ENCODE data around the gene LENEP. TPM values are rescaled to one million over a fixed set of nuclear protein-coding genes. Genes with fewer than 3 reads are reported as not detected.

The LENEP gene
- total and polyA plus RNA-seq, 7 experiments from 2014 or later, result 1.4 to 3.2 (median 2.6) TPM; not detected in 4

DNA sequence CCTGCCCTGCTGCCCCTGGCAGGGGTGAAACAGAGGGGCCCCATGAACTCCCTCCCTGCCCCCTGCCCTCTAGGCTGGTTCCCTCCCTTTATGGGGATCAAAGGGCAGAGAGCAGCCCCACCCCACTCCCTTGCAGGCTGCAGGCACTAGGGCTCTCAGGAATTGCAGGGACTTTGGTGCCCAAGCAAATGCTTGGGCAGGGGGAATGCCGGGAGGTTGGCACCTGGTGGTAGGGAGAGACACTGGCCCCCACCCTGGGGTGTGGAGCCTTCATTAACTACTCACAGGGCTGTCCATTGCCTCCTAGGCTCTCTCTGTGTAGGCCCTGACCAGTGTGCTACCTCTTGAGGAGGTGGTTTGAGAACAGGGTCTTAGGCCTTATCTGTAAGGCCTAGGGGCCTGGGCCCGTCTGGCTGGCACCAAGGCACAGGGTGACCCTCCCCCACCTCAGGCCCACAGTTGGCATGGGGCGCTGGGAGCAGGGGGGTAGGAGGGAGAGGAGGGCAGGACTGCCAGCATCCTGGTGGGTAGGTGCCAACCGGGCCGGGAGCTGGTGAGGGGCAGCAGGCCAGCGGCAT, 14.0 kb downstream of the LENEP start:
- H3K27ac Mint-ChIP-seq, result peak overlapping the region; percentile 26 to 98 (median 91)
- no peak for DNase-seq
- intact Hi-C loops (cut with micrococcal nuclease), result loop anchor here (5.0 to 10.0 kb wide), 2 partner anchors 185 to 1497 kb away; partner anchors contain the start of gene MEF2D (in 1 of the 2)
- peaks cover 0 to 34% (median 0%) of the 10 kb centered on the region in 5 donors for H3K36me3 Mint-ChIP-seq
- no peaks in the 10 kb centered on the region for H3K27me3 Mint-ChIP-seq
- H3K9me3 Mint-ChIP-seq, result no peaks in the 10 kb centered on the region
- no peaks in the 10 kb centered on the region for H3K9me3 ChIP-seq (ENCODE audit: control insufficient read depth in 2 of 3, low read length in 3 of 3)
- peak overlapping the region in 9 of 10 donors; percentile 39 to 99 (median 86) for H3K4me3 Mint-ChIP-seq
- H3K36me3 ChIP-seq (ENCODE audit: control insufficient read depth in 2 of 3, insufficient read depth in 3 of 3, low read length in 3 of 3), result peaks cover 0 to 15% (median 0%) of the 10 kb centered on the region in 3 experiments
- peaks cover 24 to 68% (median 54%) of the 10 kb centered on the region in 7 donors for H3K4me1 Mint-ChIP-seq
- peaks cover 44 to 57% of the 10 kb centered on the region in 2 donors for H3K4me1 ChIP-seq (ENCODE audit: control insufficient read depth in 2 of 2, insufficient read depth in 2 of 2, low read length in 2 of 2)
- ChIA-PET CTCF (interaction anchor here (0.6 to 17.9 kb wide), 10 partner anchors 7 to 78 kb away, joined by 3 to 291 read pairs (median 4); partner anchors contain the start of genes FLAD1, LENEP, PBXIP1 and PYGO2), POLR2A (interaction anchor here (0.6 to 18.2 kb wide), 14 partner anchors 8 to 927 kb away, joined by 3 to 270 read pairs (median 4); partner anchors contain the start of genes ADAM15, FLAD1, KHDC4 and PBXIP1)
- no peaks in the 10 kb centered on the region for H3K27me3 ChIP-seq (ENCODE audit: control insufficient read depth in 2 of 2, insufficient read depth in 2 of 2, low read length in 2 of 2)
- no peak overlapping the region for H3K4me3 ChIP-seq (ENCODE audit: low read length)
- ATAC-seq, result no peak
- H3K27ac ChIP-seq (ENCODE audit: low read depth, low read length), result peak overlapping the region; percentile 83

DNA sequence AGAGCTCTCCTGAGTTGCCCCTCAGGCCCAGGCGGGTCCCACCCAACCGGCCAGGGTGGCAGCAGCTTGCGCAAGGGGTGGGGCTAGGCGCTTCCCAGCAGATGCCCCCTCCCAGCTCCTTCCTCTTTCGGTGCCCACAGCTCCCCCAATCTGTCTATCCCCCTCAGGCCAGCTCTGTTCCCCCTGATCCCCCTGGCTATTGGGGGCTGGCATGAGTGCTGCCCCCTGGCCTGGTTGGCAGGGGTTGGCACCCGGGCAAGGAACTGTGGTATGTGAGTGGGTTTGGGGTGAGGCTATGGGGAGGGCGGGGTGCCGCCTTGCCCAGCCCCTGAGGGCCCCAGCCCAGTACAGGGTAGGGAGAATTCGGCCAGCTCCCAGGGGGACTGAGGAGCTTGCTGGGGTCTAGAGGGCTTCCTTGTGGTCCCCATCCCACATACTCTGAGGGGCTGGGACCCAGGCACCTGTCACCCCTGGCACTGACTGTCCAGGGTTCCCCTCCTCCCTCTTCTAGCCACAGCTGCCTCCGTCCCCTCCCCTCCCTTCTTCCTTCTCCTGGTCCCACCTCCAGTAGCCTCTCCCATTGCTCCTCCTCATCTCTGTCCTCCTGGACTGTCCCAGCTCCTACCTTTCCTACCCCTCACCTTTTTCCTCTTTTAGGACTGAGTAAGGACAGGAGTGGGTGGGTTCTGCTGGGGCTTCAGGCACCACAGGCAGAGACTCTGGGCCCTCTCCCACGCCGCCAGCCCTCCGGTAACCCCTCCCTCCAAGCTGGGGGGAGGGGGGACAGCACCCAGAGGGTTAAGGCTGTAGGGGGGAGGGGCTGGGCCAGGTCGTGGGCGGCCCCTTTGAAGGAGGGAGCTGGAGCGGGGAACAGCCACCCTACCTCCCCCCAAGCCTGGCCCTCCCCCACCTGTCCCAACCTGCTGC, 14.9 kb downstream of the LENEP start:
- Histone ChIP-seq H3K9me3 (ENCODE audit: control insufficient read depth in 2 of 3, low read length in 3 of 3) (no peaks in the 10 kb centered on the region), H3K27me3 (ENCODE audit: control insufficient read depth in 2 of 2, insufficient read depth in 2 of 2, low read length in 2 of 2) (no peaks in the 10 kb centered on the region), H3K27ac (ENCODE audit: low read depth, low read length) (peak overlapping the region; percentile 83), H3K36me3 (ENCODE audit: control insufficient read depth in 2 of 3, insufficient read depth in 3 of 3, low read length in 3 of 3) (peaks cover 0 to 11% (median 0%) of the 10 kb centered on the region in 3 experiments), H3K4me1 (ENCODE audit: control insufficient read depth in 2 of 2, insufficient read depth in 2 of 2, low read length in 2 of 2) (peaks cover 50 to 66% of the 10 kb centered on the region in 2 donors), H3K4me3 (ENCODE audit: low read length) (peak overlapping the region; percentile 72)
- DNase-seq (peak in 1 of 9 donors; percentile 87), ATAC-seq (no peak)
- H3K27ac Mint-ChIP-seq, result peak overlapping the region; percentile 84 to 98 (median 92)
- peaks cover 33 to 77% (median 64%) of the 10 kb centered on the region in 7 donors for H3K4me1 Mint-ChIP-seq
- intact Hi-C loops (cut with micrococcal nuclease), result loop anchor here (2.0 to 10.0 kb wide), 4 partner anchors 43 to 1497 kb away; partner anchors contain the start of genes ADAM15 (in 1 of the 2), ADAR (in 1 of the 2) and MEF2D (in 1 of the 2)
- CTCF ChIA-PET, result interaction anchor here (0.6 to 13.9 kb wide), 7 partner anchors 8 to 77 kb away, joined by 3 to 291 read pairs (median 4); partner anchors contain the start of genes LENEP, PBXIP1 and ZBTB7B
- peak overlapping the region; percentile 89 to 99 (median 98) for H3K4me3 Mint-ChIP-seq
- H3K27me3 Mint-ChIP-seq, result no peaks in the 10 kb centered on the region
- H3K9me3 Mint-ChIP-seq, result no peaks in the 10 kb centered on the region
- H3K36me3 Mint-ChIP-seq, result peaks cover 0 to 43% (median 0%) of the 10 kb centered on the region in 5 donors
- POLR2A ChIA-PET, result interaction anchor here (0.6 to 18.2 kb wide), 9 partner anchors 7 to 68 kb away, joined by 3 to 270 read pairs (median 4); partner anchors contain the start of genes ADAM15, FLAD1 and PBXIP1

DNA sequence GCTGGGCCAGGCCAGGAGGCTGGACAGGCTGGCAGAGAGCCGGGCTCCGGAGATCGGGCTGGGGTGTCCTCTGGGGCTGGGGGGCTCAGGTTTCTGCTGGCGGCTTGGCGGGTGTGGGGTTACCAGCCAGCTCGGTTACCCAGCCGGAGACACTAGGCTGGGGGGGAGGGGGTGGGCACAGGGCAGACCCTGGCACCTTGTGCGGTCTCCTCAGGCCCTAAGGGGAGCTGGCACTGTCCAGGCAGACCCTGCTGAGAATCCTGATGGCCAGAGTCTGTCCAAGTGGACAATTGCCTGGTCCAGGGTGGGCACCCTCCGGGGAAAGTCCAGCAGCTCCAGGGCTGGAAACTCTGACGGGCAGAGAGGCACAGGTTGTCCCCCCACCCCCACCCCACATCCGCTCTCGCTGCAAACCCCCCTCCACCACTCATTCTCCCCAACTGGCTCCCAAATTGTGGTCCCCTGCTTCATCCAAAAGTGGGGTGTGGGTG, 15.9 kb downstream of the LENEP start:
- H3K9me3 Mint-ChIP-seq, result no peaks in the 10 kb centered on the region
- Histone ChIP-seq H3K36me3 (ENCODE audit: control insufficient read depth in 2 of 3, insufficient read depth in 3 of 3, low read length in 3 of 3) (peaks cover 0 to 14% (median 0%) of the 10 kb centered on the region in 3 experiments), H3K27ac (ENCODE audit: low read depth, low read length) (peak overlapping the region; percentile 83), H3K4me1 (ENCODE audit: control insufficient read depth in 2 of 2, insufficient read depth in 2 of 2, low read length in 2 of 2) (peaks cover 56 to 71% of the 10 kb centered on the region in 2 donors), H3K4me3 (ENCODE audit: low read length) (peak overlapping the region; percentile 72), H3K9me3 (ENCODE audit: control insufficient read depth in 2 of 3, low read length in 3 of 3) (no peaks in the 10 kb centered on the region), H3K27me3 (ENCODE audit: control insufficient read depth in 2 of 2, insufficient read depth in 2 of 2, low read length in 2 of 2) (no peaks in the 10 kb centered on the region)
- H3K36me3 Mint-ChIP-seq, result peaks cover 0 to 42% (median 0%) of the 10 kb centered on the region in 5 donors
- ATAC-seq, result no peak
- DNase-seq, result peak in 2 of 9 donors; percentile 36 to 49
- H3K4me3 Mint-ChIP-seq, result peak overlapping the region; percentile 89 to 99 (median 98)
- intact Hi-C loops (cut with micrococcal nuclease), result loop anchor here (2.0 to 10.0 kb wide), 4 partner anchors 42 to 1496 kb away; partner anchors contain the start of genes ADAM15 (in 1 of the 2), ADAR (in 1 of the 2) and MEF2D (in 1 of the 2)
- peak overlapping the region; percentile 88 to 98 (median 92) for H3K27ac Mint-ChIP-seq
- peaks cover 34 to 79% (median 67%) of the 10 kb centered on the region in 7 donors for H3K4me1 Mint-ChIP-seq
- ChIA-PET POLR2A (interaction anchor here (0.9 to 18.2 kb wide), 4 partner anchors 6 to 55 kb away, joined by 3 to 270 read pairs (median 70); partner anchors contain the start of genes ADAM15 and PBXIP1), CTCF (interaction anchor here (0.7 to 13.9 kb wide), 2 partner anchors 8 to 11 kb away, joined by 4 to 291 read pairs; partner anchors contain the start of genes LENEP and ZBTB7B)
- H3K27me3 Mint-ChIP-seq, result no peaks in the 10 kb centered on the region

DNA sequence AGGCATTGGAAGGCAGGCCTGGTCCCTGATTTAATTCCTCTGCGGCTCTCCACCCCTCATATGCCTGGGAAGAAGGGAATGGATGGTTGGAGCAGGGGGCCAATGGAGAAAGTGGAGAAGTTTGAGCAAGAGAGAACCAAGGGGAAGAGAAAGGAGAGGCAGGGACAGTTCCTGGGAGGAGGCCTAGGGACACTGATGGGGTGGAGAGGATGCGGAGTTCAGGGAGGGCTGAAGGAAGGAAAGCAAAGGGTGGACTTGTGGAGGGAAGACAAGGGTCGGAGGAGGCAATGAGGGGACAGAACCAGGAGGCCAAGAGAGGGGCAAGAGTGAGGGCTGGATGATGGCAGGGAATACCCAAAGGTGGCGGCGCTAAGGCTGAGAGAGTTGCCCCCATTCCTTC, 16.4 kb downstream of the LENEP start:
- POLR2A ChIA-PET, result interaction anchor here (0.9 to 18.2 kb wide), 7 partner anchors 5 to 56 kb away, joined by 3 to 270 read pairs (median 37); partner anchors contain the start of genes ADAM15, CKS1B, LENEP and PBXIP1

DNA sequence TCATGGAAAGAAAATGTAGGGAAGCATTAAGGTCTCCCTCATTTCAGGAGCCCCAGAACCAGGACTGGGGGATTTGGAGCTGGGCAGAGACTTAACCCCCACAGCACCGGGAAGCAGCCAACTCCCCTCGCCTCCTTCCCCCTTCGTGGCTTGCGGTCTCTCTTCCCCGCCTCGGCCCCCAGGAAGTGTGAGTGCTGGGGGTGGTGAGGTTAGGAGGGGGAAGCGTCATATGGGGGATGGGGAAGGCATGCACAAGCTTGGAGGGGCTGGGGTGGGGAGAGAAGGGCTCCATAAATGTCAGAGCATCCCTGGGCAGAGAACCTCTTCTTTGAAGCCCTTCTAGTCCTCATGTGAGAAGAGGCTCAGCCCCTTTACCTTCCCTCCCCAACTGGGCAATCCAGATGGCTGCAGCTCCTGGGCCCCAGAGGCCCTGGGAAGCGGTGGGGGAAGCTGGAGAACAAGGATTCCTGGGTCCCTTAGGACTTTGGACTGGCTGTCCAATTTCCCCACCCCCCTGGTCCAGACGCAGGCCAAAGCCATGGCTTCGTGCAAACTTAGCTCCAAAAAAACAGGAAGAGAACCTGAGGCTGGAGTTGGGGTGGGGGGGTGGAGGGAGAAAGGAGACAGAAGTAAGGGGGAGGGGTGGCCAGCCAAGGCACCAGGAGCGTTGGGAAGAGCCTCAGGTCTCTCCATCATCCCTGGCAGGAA, 17.0 kb downstream of the LENEP start:
- no peaks in the 10 kb centered on the region for H3K9me3 Mint-ChIP-seq
- DNase-seq, result peak in 3 of 9 donors; percentile 31 to 68 (median 41)
- ChIA-PET CTCF (interaction anchor here (1.2 to 13.9 kb wide), 2 partner anchors 12 to 74 kb away, joined by 3 to 291 read pairs; partner anchors contain the start of genes LENEP, PMVK and ZBTB7B), POLR2A (interaction anchor here (0.6 to 13.8 kb wide), 7 partner anchors 10 to 63 kb away, joined by 3 to 270 read pairs (median 8); partner anchors contain the start of genes CKS1B, FLAD1, LENEP and PBXIP1)
- intact Hi-C loops (cut with micrococcal nuclease), result loop anchor here (1.0 kb wide), 1 partner anchor 8 kb away; the partner anchor contains the start of gene ZBTB7B (in 2 of the 2)
- Histone ChIP-seq H3K4me3 (ENCODE audit: low read length) (peak overlapping the region; percentile 72), H3K27me3 (ENCODE audit: control insufficient read depth in 2 of 2, insufficient read depth in 2 of 2, low read length in 2 of 2) (no peaks in the 10 kb centered on the region), H3K27ac (ENCODE audit: low read depth, low read length) (peak overlapping the region; percentile 83), H3K4me1 (ENCODE audit: control insufficient read depth in 2 of 2, insufficient read depth in 2 of 2, low read length in 2 of 2) (peaks cover 56 to 71% of the 10 kb centered on the region in 2 donors), H3K9me3 (ENCODE audit: control insufficient read depth in 2 of 3, low read length in 3 of 3) (no peaks in the 10 kb centered on the region), H3K36me3 (ENCODE audit: control insufficient read depth in 2 of 3, insufficient read depth in 3 of 3, low read length in 3 of 3) (peaks cover 0 to 24% (median 0%) of the 10 kb centered on the region in 3 experiments)
- peaks cover 0 to 40% (median 0%) of the 10 kb centered on the region in 5 donors for H3K36me3 Mint-ChIP-seq
- H3K27me3 Mint-ChIP-seq, result no peaks in the 10 kb centered on the region
- H3K4me1 Mint-ChIP-seq, result peaks cover 33 to 79% (median 63%) of the 10 kb centered on the region in 7 donors
- H3K27ac Mint-ChIP-seq, result peak overlapping the region; percentile 88 to 98 (median 92)
- no peak for ATAC-seq
- H3K4me3 Mint-ChIP-seq, result peak overlapping the region; percentile 89 to 99 (median 98)

More for the DNA sequence above, 16.4 kb downstream of the LENEP start:
- Histone ChIP-seq H3K27me3 (ENCODE audit: control insufficient read depth in 2 of 2, insufficient read depth in 2 of 2, low read length in 2 of 2) (no peaks in the 10 kb centered on the region), H3K4me3 (ENCODE audit: low read length) (peak overlapping the region; percentile 72), H3K27ac (ENCODE audit: low read depth, low read length) (peak overlapping the region; percentile 83), H3K9me3 (ENCODE audit: control insufficient read depth in 2 of 3, low read length in 3 of 3) (no peaks in the 10 kb centered on the region), H3K36me3 (ENCODE audit: control insufficient read depth in 2 of 3, insufficient read depth in 3 of 3, low read length in 3 of 3) (peaks cover 0 to 18% (median 0%) of the 10 kb centered on the region in 3 experiments), H3K4me1 (ENCODE audit: control insufficient read depth in 2 of 2, insufficient read depth in 2 of 2, low read length in 2 of 2) (peaks cover 57 to 71% of the 10 kb centered on the region in 2 donors)
- no peaks in the 10 kb centered on the region for H3K27me3 Mint-ChIP-seq
- H3K4me3 Mint-ChIP-seq, result peak overlapping the region; percentile 89 to 99 (median 98)
- H3K9me3 Mint-ChIP-seq, result no peaks in the 10 kb centered on the region
- ATAC-seq, result no peak
- no peak for DNase-seq
- intact Hi-C loops (cut with micrococcal nuclease), result loop anchor here (1.0 to 10.0 kb wide), 5 partner anchors 7 to 1495 kb away; partner anchors contain the start of genes ZBTB7B (in 2 of the 2), ADAM15 (in 1 of the 2), ADAR (in 1 of the 2) and MEF2D (in 1 of the 2)
- H3K4me1 Mint-ChIP-seq, result peaks cover 34 to 79% (median 67%) of the 10 kb centered on the region in 7 donors
- CTCF ChIA-PET, result interaction anchor here (13.9 kb wide), 1 partner anchor 11 kb away, joined by 291 read pairs; the partner anchor contains the start of genes LENEP and ZBTB7B
- peaks cover 0 to 40% (median 0%) of the 10 kb centered on the region in 5 donors for H3K36me3 Mint-ChIP-seq
- peak overlapping the region; percentile 88 to 98 (median 92) for H3K27ac Mint-ChIP-seq
